ENCODE results near the gene SF3A2.

SF3A2 gene

DNA sequence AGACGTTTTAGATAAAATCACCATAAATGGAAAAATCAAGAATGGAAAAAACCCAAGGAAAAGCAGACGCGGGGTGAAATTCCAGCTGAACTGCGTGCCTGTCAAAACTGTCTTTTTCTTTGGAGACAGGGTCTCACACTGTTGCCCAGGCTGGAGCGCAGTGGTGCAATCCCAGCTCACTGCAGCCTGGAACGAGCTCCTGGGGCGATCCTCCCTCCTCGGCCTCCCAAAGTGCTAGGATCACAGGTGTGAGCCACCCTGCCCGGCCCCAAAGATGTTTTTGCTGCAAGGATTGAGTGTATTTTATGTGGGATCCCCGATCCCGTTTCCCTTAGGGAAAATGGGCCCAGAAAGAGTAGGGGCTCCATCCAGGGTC, 46.2 kb downstream of the SF3A2 start:
- no peak overlapping the region for H3K9ac ChIP-seq (ENCODE audit: low read depth in 1 of 2, low read length in 2 of 2)
- H3K4me1 ChIP-seq (ENCODE audit: control insufficient read depth in 1 of 2, insufficient read depth in 2 of 2, low read length in 2 of 2): no peaks in the 10 kb centered on the region
- H3K36me3 ChIP-seq (ENCODE audit: control insufficient read depth in 1 of 2, insufficient read depth in 2 of 2, low read length in 2 of 2): no peaks in the 10 kb centered on the region
- H3K9me3 ChIP-seq (ENCODE audit: control insufficient read depth in 1 of 2, low read length in 2 of 2): no peaks in the 10 kb centered on the region
- no peak overlapping the region for H3K27ac ChIP-seq (ENCODE audit: low read depth, low read length)
- peak overlapping the region in 1 of 2 donors; percentile 52 for H3K4me3 ChIP-seq (ENCODE audit: low read depth in 1 of 2, low read length in 2 of 2)
- H3K27me3 ChIP-seq (ENCODE audit: control insufficient read depth in 1 of 2, insufficient read depth in 2 of 2, low read length in 2 of 2): peaks cover 5 to 15% of the 10 kb centered on the region in 2 donors

DNA sequence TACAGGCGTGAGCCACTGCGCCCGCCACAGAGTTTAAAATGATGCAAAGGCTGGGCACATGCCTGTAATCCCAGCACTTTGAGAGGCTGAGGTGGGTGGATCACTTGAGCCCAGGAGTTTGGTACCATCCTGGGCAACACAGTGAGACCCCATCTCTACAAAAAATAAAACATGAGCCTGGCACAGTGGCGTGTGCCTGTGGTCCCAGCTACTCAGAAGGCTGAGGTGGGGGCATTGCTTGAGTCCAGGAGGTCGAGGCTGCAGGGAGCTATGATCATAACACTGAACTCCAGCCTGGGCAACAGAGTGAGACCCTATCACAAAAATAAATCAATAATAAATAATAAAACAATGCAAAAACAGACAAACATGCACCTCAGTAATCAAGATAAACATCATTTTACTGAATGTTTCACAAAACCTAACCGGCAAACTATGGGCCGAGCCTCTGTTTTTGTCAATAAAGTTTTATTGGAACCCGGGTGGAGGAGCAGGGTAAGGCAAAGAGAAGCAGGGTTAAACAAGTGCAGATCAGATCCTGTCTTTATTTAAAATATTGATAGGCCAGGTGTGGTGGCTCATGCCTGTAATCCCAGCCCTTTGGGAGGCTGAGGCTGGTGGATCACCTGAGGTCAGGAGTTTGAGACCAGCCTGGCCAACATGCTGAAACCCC, 47.3 kb downstream of the SF3A2 start:
- H3K9ac ChIP-seq (ENCODE audit: low read depth in 1 of 2, low read length in 2 of 2): no peak overlapping the region
- H3K27ac ChIP-seq (ENCODE audit: low read depth, low read length): no peak overlapping the region
- no peaks in the 10 kb centered on the region for H3K36me3 ChIP-seq (ENCODE audit: control insufficient read depth in 1 of 2, insufficient read depth in 2 of 2, low read length in 2 of 2)
- no peak overlapping the region for H3K4me3 ChIP-seq (ENCODE audit: low read depth in 1 of 2, low read length in 2 of 2)
- no peaks in the 10 kb centered on the region for H3K9me3 ChIP-seq (ENCODE audit: control insufficient read depth in 1 of 2, low read length in 2 of 2)
- H3K27me3 ChIP-seq (ENCODE audit: control insufficient read depth in 1 of 2, insufficient read depth in 2 of 2, low read length in 2 of 2): peaks cover 17 to 26% of the 10 kb centered on the region in 2 donors
- no peaks in the 10 kb centered on the region for H3K4me1 ChIP-seq (ENCODE audit: control insufficient read depth in 1 of 2, insufficient read depth in 2 of 2, low read length in 2 of 2)

DNA sequence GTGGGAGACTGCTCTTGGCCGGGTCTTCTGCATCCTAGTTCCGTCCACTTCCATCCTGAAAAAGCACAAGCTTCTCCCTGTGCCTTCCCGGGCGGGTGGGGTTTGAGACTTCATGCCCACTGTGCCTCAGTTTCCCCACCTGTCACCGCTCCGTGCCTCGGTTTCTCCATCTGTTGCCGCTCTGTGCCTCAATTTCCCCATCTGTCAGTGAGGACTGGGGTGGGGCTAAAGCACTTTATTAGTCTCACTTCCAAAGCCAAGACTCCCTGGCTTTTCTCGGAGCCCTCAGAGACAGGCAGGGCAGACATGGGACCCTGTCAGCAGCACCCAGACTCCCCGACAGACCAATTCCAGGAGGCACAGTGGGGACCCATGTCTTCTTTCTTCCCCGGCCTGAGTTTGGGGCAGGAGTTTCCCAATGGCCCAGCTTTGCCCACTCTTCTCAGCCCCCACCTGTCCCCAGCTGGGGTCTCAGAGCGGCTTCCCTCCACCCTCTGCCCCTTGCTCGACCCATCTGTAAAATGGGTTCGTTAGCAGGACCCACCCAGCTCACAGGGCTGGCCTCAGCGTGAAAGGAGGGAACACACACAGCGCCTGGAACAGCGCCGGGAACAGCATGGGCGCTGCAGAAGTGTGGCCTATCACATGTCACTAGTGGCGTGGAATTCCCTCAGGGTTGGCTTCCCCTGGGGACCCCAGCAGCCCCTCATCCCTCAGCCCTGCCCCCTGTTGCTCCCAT, 49.9 kb downstream of the SF3A2 start:
- Histone ChIP-seq H3K9ac (ENCODE audit: low read depth in 1 of 2, low read length in 2 of 2) (no peak overlapping the region), H3K4me3 (ENCODE audit: low read depth in 1 of 2, low read length in 2 of 2) (no peak overlapping the region), H3K4me1 (ENCODE audit: control insufficient read depth in 1 of 2, insufficient read depth in 2 of 2, low read length in 2 of 2) (peaks cover 0 to 15% of the 10 kb centered on the region in 2 donors), H3K27me3 (ENCODE audit: control insufficient read depth in 1 of 2, insufficient read depth in 2 of 2, low read length in 2 of 2) (peaks cover 41 to 52% of the 10 kb centered on the region in 2 donors), H3K27ac (ENCODE audit: low read depth, low read length) (no peak overlapping the region), H3K9me3 (ENCODE audit: control insufficient read depth in 1 of 2, low read length in 2 of 2) (no peaks in the 10 kb centered on the region), H3K36me3 (ENCODE audit: control insufficient read depth in 1 of 2, insufficient read depth in 2 of 2, low read length in 2 of 2) (no peaks in the 10 kb centered on the region)

DNA sequence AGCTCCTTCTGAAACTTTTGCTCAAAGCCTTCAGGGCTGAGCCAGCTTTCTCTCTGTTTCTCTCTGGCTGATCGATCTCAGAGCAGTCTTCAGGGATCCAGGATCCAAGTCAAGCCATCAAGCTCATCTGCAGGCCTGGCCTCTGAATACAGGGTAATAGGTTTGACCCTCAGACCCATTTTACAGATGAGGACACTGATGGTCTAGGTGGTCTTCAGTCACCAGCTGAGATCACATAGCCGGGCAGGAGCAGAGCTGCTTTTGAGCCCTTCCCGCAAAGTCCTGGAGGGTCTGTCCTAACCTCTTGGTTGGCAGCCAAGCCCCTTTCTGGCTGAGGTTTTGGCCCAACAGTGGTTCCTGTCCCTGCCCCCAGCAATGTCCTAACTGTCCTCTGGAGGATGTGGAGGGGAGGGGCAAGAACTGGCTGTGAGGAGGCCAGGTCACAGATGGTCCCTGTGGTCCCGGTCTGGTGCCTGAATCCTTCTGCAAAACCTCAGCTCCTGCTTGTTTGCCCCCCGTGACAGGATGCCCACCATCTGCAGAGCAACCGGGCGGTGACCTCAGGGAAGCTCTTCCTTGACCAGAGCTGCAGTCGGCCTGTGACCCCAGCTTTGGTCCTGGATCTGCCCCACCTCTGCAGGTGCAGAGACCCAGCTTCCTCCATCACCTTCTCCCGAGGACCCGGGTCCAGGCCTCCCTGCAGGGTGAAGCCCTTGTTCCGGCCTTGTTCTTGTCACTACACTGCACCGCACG, 51.1 kb downstream of the SF3A2 start:
- Histone ChIP-seq H3K36me3 (ENCODE audit: control insufficient read depth in 1 of 2, insufficient read depth in 2 of 2, low read length in 2 of 2) (no peaks in the 10 kb centered on the region), H3K4me1 (ENCODE audit: control insufficient read depth in 1 of 2, insufficient read depth in 2 of 2, low read length in 2 of 2) (peaks cover 0 to 15% of the 10 kb centered on the region in 2 donors), H3K4me3 (ENCODE audit: low read depth in 1 of 2, low read length in 2 of 2) (no peak overlapping the region), H3K9ac (ENCODE audit: low read depth in 1 of 2, low read length in 2 of 2) (no peak overlapping the region), H3K27ac (ENCODE audit: low read depth, low read length) (no peak overlapping the region), H3K27me3 (ENCODE audit: control insufficient read depth in 1 of 2, insufficient read depth in 2 of 2, low read length in 2 of 2) (peaks cover 41 to 56% of the 10 kb centered on the region in 2 donors), H3K9me3 (ENCODE audit: control insufficient read depth in 1 of 2, low read length in 2 of 2) (no peaks in the 10 kb centered on the region)

DNA sequence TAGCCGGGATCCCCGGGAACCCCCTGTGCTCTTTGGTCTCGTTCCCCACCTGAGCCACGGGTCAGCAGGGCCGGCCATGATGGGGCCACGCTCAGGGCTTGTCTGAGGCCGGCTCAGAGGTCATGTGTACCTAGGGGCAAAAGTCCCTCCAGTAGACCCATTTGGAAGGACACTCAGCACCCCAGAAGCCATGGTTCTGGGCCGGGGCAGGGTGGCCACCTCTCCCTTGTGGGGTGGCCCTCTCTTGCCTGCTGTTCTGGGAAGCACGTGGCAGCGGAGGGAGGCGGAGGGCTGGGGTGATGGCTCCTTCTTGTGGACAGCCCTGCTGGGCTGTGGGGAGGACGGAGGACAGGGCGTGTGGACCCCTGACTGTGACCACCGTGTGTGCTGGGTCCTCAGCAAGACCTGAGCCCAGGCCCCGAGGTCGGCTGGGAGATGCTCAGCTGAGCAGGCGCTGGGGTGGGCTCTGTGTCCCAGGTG, 51.8 kb downstream of the SF3A2 start:
- H3K9me3 ChIP-seq (ENCODE audit: control insufficient read depth in 1 of 2, low read length in 2 of 2): no peaks in the 10 kb centered on the region
- peaks cover 0 to 15% of the 10 kb centered on the region in 2 donors for H3K4me1 ChIP-seq (ENCODE audit: control insufficient read depth in 1 of 2, insufficient read depth in 2 of 2, low read length in 2 of 2)
- H3K27ac ChIP-seq (ENCODE audit: low read depth, low read length): no peak overlapping the region
- H3K36me3 ChIP-seq (ENCODE audit: control insufficient read depth in 1 of 2, insufficient read depth in 2 of 2, low read length in 2 of 2): no peaks in the 10 kb centered on the region
- no peak overlapping the region for H3K4me3 ChIP-seq (ENCODE audit: low read depth in 1 of 2, low read length in 2 of 2)
- H3K27me3 ChIP-seq (ENCODE audit: control insufficient read depth in 1 of 2, insufficient read depth in 2 of 2, low read length in 2 of 2): peaks cover 41 to 58% of the 10 kb centered on the region in 2 donors
- no peak overlapping the region for H3K9ac ChIP-seq (ENCODE audit: low read depth in 1 of 2, low read length in 2 of 2)

DNA sequence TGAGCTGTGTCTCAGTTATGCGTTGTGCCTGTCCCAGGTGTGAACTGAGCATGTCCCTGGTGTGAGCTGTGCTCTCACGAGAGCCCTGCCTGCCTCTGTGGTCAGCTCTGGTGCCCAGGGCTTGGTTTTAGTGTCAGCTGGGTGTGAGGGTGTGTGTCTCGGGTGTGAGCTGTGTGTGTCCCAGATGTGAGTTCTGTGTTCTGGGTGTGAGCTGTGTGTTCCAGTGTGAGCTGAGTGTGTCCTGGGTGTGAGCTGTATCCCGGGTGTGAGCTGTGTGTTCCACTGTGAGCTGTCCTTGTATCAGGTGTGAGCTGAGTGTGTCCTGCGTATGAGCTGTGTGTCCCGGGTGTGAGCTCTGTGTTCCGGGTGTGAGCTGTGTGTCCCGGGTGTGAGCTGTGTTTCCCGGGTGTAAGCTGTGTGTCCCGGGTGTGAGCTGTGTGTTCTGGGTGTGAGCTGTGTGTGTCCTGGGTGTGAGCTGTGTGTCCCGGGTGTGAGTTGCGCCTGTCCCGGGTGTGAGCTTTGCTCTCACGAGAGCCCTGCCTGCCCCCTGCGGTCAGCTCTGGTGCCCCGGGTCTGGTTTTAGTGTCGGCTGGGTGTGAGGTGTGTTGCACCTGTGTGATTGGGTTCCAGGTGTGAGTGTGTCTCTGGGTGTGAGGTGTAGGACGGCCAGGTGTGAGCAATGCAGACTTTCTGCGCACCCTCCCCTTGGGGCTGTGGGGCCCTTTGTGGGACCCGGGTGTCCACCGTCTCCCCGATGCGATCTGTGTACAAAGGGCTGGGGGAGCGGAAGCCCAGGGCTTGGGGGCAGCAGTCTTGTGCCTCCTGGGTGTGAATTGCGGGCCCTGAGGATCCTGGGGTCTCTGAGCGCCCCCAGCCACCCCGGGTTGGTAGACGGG, 52.4 kb downstream of the SF3A2 start:
- Histone ChIP-seq H3K9ac (ENCODE audit: low read depth in 1 of 2, low read length in 2 of 2) (no peak overlapping the region), H3K36me3 (ENCODE audit: control insufficient read depth in 1 of 2, insufficient read depth in 2 of 2, low read length in 2 of 2) (no peaks in the 10 kb centered on the region), H3K27me3 (ENCODE audit: control insufficient read depth in 1 of 2, insufficient read depth in 2 of 2, low read length in 2 of 2) (peaks cover 44 to 64% of the 10 kb centered on the region in 2 donors), H3K4me1 (ENCODE audit: control insufficient read depth in 1 of 2, insufficient read depth in 2 of 2, low read length in 2 of 2) (peaks cover 0 to 15% of the 10 kb centered on the region in 2 donors), H3K4me3 (ENCODE audit: low read depth in 1 of 2, low read length in 2 of 2) (no peak overlapping the region), H3K27ac (ENCODE audit: low read depth, low read length) (peak overlapping the region; percentile 32), H3K9me3 (ENCODE audit: control insufficient read depth in 1 of 2, low read length in 2 of 2) (no peaks in the 10 kb centered on the region)

DNA sequence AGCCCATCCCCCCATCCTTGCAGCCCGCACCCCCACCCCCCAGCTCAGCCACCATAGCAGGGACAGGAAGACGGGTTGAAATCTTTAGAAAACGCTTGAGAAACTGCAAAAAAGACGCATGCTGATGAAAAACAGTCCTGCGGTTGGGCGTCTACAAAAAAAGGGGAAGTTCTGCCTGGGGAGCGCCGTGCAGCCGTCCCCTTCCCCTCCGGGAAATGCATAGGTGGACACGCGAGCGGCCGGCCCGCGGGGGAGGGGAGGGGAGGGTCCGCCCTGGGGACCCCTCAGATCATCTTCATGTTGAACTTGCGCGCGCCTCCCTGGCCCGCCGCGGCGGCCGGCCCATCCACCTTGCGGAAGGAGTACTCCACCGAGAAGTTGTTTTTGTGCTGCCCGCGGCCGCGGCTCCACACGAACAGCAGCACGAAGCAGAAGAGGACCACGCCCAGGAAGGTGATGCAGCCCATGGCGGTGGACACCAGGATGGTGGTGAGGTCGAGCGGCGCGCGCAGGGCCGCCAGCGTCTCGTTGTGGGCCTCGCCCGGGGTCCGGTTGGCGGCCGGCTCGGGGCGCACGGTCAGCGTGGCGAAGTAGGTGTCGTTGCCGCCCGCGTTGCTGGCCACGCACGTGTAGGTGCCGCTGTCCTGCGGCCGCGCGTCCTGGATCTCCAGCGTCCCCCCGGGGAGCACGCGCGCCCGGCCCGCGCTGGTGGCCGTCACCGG, 53.3 kb downstream of the SF3A2 start:
- Histone ChIP-seq H3K4me1 (ENCODE audit: control insufficient read depth in 1 of 2, insufficient read depth in 2 of 2, low read length in 2 of 2) (peaks cover 0 to 15% of the 10 kb centered on the region in 2 donors), H3K4me3 (ENCODE audit: low read depth in 1 of 2, low read length in 2 of 2) (peak overlapping the region; percentile 35 to 65), H3K36me3 (ENCODE audit: control insufficient read depth in 1 of 2, insufficient read depth in 2 of 2, low read length in 2 of 2) (no peaks in the 10 kb centered on the region), H3K9me3 (ENCODE audit: control insufficient read depth in 1 of 2, low read length in 2 of 2) (no peaks in the 10 kb centered on the region), H3K27ac (ENCODE audit: low read depth, low read length) (peak overlapping the region; percentile 66), H3K9ac (ENCODE audit: low read depth in 1 of 2, low read length in 2 of 2) (peak overlapping the region in 1 of 2 donors; percentile 18), H3K27me3 (ENCODE audit: control insufficient read depth in 1 of 2, insufficient read depth in 2 of 2, low read length in 2 of 2) (peaks cover 51 to 71% of the 10 kb centered on the region in 2 donors)

DNA sequence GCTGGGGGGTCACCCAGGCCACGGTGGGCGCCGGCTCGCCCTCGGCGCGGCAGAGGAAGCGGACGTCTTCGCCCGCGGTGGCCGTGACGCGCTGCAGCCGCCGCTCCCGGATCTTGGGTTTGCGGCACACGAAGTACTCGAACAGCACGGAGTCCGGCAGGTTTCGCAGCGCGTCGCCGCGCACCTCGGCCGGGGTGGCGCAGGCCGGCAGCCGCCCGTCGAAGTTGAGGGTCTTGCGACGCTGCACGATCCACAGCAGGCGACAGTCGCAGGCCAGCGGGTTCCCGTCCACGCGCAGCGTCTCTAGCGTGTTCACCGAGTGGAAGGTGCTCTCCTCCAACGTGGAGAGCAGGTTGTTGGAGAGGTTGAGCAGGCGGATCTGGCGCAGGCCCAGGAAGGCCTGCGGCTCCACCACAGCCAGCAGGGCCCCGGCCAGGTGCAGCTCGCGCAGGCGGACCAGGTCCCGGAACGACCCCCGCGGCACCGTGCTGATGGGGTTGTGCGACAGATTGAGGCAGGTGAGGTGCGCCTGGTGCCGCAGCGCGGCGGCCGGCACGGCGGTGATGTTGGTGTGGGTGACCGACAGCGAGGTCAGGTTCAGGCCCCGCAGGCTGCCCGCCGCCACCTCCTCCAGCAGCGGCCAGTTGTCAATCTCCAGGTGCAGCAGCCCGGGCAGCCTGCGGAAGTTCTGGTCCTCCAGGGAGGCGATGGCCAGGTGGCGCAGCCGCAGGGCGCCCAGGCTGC, 54.0 kb downstream of the SF3A2 start:
- peak overlapping the region; percentile 66 for H3K27ac ChIP-seq (ENCODE audit: low read depth, low read length)
- H3K9ac ChIP-seq (ENCODE audit: low read depth in 1 of 2, low read length in 2 of 2): peak overlapping the region in 1 of 2 donors; percentile 38
- no peaks in the 10 kb centered on the region for H3K9me3 ChIP-seq (ENCODE audit: control insufficient read depth in 1 of 2, low read length in 2 of 2)
- peaks cover 0 to 15% of the 10 kb centered on the region in 2 donors for H3K4me1 ChIP-seq (ENCODE audit: control insufficient read depth in 1 of 2, insufficient read depth in 2 of 2, low read length in 2 of 2)
- H3K36me3 ChIP-seq (ENCODE audit: control insufficient read depth in 1 of 2, insufficient read depth in 2 of 2, low read length in 2 of 2): no peaks in the 10 kb centered on the region
- peaks cover 58 to 75% of the 10 kb centered on the region in 2 donors for H3K27me3 ChIP-seq (ENCODE audit: control insufficient read depth in 1 of 2, insufficient read depth in 2 of 2, low read length in 2 of 2)
- peak overlapping the region; percentile 35 to 65 for H3K4me3 ChIP-seq (ENCODE audit: low read depth in 1 of 2, low read length in 2 of 2)
